ENCODE measurements around the gene HOXA13.

DNA sequence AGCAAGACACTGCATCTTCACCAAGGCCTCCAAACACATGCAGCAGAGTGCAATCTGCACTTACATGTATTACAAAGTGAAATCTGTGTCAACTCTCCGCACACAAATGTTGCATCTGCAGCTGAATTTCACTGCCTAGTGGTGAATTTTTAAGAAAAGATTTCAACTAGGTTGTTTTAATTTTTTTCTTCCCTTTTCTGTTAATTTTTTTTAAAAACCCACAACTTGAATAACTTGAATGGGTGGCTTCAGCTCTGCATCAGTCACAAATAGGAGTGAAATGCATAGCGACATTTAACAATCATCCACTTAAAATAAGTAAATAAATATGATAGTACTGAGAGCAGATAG, 5.9 kb downstream of the HOXA13 start:
- TF ChIP-seq, protein P1, sequence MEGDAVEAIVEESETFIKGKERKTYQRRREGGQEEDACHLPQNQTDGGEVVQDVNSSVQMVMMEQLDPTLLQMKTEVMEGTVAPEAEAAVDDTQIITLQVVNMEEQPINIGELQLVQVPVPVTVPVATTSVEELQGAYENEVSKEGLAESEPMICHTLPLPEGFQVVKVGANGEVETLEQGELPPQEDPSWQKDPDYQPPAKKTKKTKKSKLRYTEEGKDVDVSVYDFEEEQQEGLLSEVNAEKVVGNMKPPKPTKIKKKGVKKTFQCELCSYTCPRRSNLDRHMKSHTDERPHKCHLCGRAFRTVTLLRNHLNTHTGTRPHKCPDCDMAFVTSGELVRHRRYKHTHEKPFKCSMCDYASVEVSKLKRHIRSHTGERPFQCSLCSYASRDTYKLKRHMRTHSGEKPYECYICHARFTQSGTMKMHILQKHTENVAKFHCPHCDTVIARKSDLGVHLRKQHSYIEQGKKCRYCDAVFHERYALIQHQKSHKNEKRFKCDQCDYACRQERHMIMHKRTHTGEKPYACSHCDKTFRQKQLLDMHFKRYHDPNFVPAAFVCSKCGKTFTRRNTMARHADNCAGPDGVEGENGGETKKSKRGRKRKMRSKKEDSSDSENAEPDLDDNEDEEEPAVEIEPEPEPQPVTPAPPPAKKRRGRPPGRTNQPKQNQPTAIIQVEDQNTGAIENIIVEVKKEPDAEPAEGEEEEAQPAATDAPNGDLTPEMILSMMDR (conservative IDR thresholded peaks at IDR 0.05; ENCODE audit: low read depth in 2 of 2) = no peak
- TF ChIP-seq JUNB (IDR thresholded peaks at IDR 0.05; ENCODE audit: unreplicated experiment) (no peak), POLR2AphosphoS5 (IDR thresholded peaks at IDR 0.05; ENCODE audit: low read depth) (no peak), EZH2phosphoT487 (IDR thresholded peaks at IDR 0.05; ENCODE audit: unreplicated experiment) (no peak)
- TF ChIP-seq, protein P2, sequence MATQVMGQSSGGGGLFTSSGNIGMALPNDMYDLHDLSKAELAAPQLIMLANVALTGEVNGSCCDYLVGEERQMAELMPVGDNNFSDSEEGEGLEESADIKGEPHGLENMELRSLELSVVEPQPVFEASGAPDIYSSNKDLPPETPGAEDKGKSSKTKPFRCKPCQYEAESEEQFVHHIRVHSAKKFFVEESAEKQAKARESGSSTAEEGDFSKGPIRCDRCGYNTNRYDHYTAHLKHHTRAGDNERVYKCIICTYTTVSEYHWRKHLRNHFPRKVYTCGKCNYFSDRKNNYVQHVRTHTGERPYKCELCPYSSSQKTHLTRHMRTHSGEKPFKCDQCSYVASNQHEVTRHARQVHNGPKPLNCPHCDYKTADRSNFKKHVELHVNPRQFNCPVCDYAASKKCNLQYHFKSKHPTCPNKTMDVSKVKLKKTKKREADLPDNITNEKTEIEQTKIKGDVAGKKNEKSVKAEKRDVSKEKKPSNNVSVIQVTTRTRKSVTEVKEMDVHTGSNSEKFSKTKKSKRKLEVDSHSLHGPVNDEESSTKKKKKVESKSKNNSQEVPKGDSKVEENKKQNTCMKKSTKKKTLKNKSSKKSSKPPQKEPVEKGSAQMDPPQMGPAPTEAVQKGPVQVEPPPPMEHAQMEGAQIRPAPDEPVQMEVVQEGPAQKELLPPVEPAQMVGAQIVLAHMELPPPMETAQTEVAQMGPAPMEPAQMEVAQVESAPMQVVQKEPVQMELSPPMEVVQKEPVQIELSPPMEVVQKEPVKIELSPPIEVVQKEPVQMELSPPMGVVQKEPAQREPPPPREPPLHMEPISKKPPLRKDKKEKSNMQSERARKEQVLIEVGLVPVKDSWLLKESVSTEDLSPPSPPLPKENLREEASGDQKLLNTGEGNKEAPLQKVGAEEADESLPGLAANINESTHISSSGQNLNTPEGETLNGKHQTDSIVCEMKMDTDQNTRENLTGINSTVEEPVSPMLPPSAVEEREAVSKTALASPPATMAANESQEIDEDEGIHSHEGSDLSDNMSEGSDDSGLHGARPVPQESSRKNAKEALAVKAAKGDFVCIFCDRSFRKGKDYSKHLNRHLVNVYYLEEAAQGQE (IDR thresholded peaks at IDR 0.05; ENCODE audit: unreplicated experiment) = no peak

Measured in GM23338 (cell line).